ENCODE measurements around the gene MRPL57. TPM values are rescaled to one million over a fixed set of nuclear protein-coding genes. Genes with fewer than 3 reads are reported as not detected.
"Not testable (repeated sequence)": the region's sequence is repeated elsewhere in the genome, so short reads cannot be mapped to it uniquely, and the experiment has no call there.

MRPL57 gene
- total RNA-seq, 4 donors from 2014 or later, result 28.0 to 48.2 (median 32.1) TPM

DNA sequence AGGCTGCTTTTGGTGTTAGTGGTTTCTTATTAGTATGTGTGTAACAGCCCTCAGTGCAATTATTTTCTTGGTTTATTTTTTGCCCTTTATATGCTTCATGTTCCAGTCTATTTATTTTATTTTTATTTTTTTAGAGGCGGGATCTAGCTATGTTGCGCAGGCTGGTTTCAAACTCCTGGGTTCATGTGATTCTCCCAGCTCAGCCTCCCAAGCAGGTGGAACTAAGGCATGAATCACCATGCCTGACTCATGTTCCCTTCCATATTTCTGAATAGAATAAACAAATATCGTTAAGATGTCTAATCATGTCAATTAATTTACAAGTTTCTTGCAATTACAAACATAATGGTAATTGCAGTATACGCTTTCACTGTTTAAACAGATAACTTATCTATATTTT lies 11.8 kb upstream of the MRPL57 start:
- 93% methylated on average over 4 of the region's 4 CpGs for WGBS
- Histone ChIP-seq H3K27me3 (no peaks in the 10 kb centered on the region), H3K9me3 (no peaks in the 10 kb centered on the region), H3K36me3 (no peaks in the 10 kb centered on the region), H3K27ac (replicated peaks in 1 of 4) (no peak overlapping the region), H3K4me1 (no peaks in the 10 kb centered on the region), H3K4me3 (no peak overlapping the region)
- no peak for DNase-seq (ENCODE audit: extremely low spot score)
- intact Hi-C loops (cut with DNase I), result no loop called here
- TF ChIP-seq CTCF (IDR thresholded peaks at IDR 0.05) (no peak), EP300 (IDR thresholded peaks at IDR 0.05) (no peak), POLR2AphosphoS5 (IDR thresholded peaks at IDR 0.05) (no peak), POLR2A (IDR thresholded peaks at IDR 0.05; ENCODE audit: low read depth) (no peak)

DNA sequence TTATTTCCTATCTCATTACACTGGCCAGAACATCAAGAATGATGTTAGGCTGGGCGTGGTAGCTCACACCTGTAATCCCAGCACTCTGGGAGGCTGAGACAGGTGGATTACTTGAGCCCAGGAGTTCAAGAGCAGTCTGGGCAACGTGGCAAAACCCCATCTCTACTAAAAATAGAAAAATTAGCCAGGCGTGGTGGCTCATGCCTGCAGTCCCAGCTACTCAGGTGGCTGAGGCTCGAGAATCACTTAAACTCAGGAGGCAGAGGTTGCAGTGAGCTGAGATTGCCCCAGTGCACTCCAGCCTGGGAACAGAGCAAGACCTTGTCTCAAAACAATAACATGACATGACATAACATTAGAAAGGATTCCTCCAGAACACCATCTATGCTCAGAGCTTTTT lies 10.9 kb upstream of the MRPL57 start:
- H3K4me1 ChIP-seq; H3K27me3 ChIP-seq; H3K9me3 ChIP-seq; H3K4me3 ChIP-seq; H3K27ac ChIP-seq (replicated peaks in 1 of 4); DNase-seq (ENCODE audit: extremely low spot score); intact Hi-C loops (cut with DNase I); H3K36me3 ChIP-seq: not testable (repeated sequence)
- WGBS, result 91% methylated on average over 4 of the region's 4 CpGs

DNA sequence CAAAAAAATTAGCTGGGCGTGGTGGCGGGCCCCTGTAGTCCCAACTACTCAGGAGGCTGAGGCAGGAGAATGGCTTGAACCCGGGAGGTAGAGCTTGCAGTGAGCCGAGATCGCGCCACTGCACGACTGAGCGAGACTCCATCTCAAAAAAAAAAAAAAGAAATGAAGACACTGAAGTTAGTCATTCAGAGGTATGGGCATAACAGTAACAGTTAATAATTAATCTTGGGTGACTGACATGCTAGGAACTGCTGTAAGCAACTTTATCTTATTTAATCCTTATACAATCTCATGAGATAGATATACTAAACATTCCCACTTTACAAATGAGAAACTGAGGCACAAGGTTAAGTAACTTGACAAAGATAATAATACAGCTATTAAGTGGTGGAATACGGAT lies 5.0 kb upstream of the MRPL57 start:
- Histone ChIP-seq H3K4me3 (no peak overlapping the region), H3K27ac (replicated peaks in 1 of 4) (no peak overlapping the region), H3K27me3 (no peaks in the 10 kb centered on the region), H3K9me3 (no peaks in the 10 kb centered on the region), H3K4me1 (peaks cover 0 to 8% (median 6%) of the 10 kb centered on the region in 4 donors), H3K36me3 (no peaks in the 10 kb centered on the region)
- no peak for TF ChIP-seq EP300 (IDR thresholded peaks at IDR 0.05)
- TF ChIP-seq POLR2AphosphoS5 (IDR thresholded peaks at IDR 0.05), result no peak
- TF ChIP-seq CTCF (IDR thresholded peaks at IDR 0.05), result no peak
- TF ChIP-seq POLR2A (IDR thresholded peaks at IDR 0.05; ENCODE audit: low read depth), result no peak
- intact Hi-C loops (cut with DNase I), result no loop called here
- DNase-seq (ENCODE audit: extremely low spot score), result no peak
- over 99% methylated on average over 9 of the region's 9 CpGs for WGBS

GRCh38 chr13:21173767-21174166 lies 2.7 kb upstream of the MRPL57 start:
- H3K9me3 ChIP-seq; H3K27ac ChIP-seq (replicated peaks in 1 of 4); DNase-seq (ENCODE audit: extremely low spot score); H3K4me3 ChIP-seq; H3K27me3 ChIP-seq; intact Hi-C loops (cut with DNase I); H3K36me3 ChIP-seq: not testable (repeated sequence)
- 0% methylated on average over 1 of the region's 1 CpG for WGBS
- H3K4me1 ChIP-seq, result peaks cover 11 to 26% (median 21%) of the 10 kb centered on the region in 4 donors

- intact Hi-C loops (cut with DNase I), result loop anchor here (5.0 kb wide), 2 partner anchors 233 to 302 kb away; no protein-coding TSS in a partner anchor
- TF ChIP-seq POLR2AphosphoS5 (IDR thresholded peaks at IDR 0.05), result no peak
- no peak for TF ChIP-seq POLR2A (IDR thresholded peaks at IDR 0.05; ENCODE audit: low read depth)
- no peak for TF ChIP-seq EP300 (IDR thresholded peaks at IDR 0.05)
These were observed 723 bp upstream of the MRPL57 start for GRCh38 chr13:21175656-21176214.

DNA sequence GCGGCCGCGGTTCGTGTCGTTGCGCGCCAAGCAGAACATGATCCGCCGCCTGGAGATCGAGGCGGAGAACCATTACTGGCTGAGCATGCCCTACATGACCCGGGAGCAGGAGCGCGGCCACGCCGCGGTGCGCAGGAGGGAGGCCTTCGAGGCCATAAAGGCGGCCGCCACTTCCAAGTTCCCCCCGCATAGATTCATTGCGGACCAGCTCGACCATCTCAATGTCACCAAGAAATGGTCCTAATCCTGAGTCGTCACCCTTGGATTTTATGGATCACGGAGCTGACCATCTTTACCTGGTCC lies 475 bp downstream of the MRPL57 start:
- H3K27ac ChIP-seq (replicated peaks in 1 of 4), result peak overlapping the region; percentile 94 to 98 (median 95)
- H3K36me3 ChIP-seq, result no peaks in the 10 kb centered on the region
- no peaks in the 10 kb centered on the region for H3K9me3 ChIP-seq
- WGBS, result 2% methylated on average over 8 of the region's 26 CpGs
- no peak for DNase-seq (ENCODE audit: extremely low spot score)
- H3K4me3 ChIP-seq, result peak overlapping the region; percentile 76 to 91 (median 89)
- H3K27me3 ChIP-seq, result no peaks in the 10 kb centered on the region
- peaks cover 11 to 27% (median 21%) of the 10 kb centered on the region in 4 donors for H3K4me1 ChIP-seq
- intact Hi-C loops (cut with DNase I), result loop anchor here (5.0 kb wide), 2 partner anchors 235 to 300 kb away; no protein-coding TSS in a partner anchor
- TF ChIP-seq POLR2A (IDR thresholded peaks at IDR 0.05; ENCODE audit: low read depth) (no peak), POLR2AphosphoS5 (IDR thresholded peaks at IDR 0.05) (no peak), CTCF (IDR thresholded peaks at IDR 0.05) (no peak), EP300 (IDR thresholded peaks at IDR 0.05) (no peak)

More at GRCh38 chr13:21175656-21176214, 723 bp upstream of the MRPL57 start:
- Histone ChIP-seq H3K4me3 (peak overlapping the region; percentile 76 to 91 (median 89)), H3K4me1 (peaks cover 11 to 27% (median 21%) of the 10 kb centered on the region in 4 donors), H3K27ac (replicated peaks in 1 of 4) (peak overlapping the region; percentile 94 to 98 (median 95)), H3K9me3 (no peaks in the 10 kb centered on the region), H3K36me3 (no peaks in the 10 kb centered on the region), H3K27me3 (no peaks in the 10 kb centered on the region)
- no peak for DNase-seq (ENCODE audit: extremely low spot score)
- WGBS, result 3% methylated on average over 11 of the region's 13 CpGs

All from esophagus muscularis mucosa (tissue), 4 donors.